GM19328 (cell line): Measurements from ENCODE around the gene FAM72B.
"Not testable (repeated sequence)": the region's sequence is repeated elsewhere in the genome, so short reads cannot be mapped to it uniquely, and the experiment has no call there.

ENCODE experiments used
- ATAC-seq: cut with Tn5 transposase; IDR thresholded peaks from one replicate; pipeline ENCODE4 v1.9.1; 2021; ENCODE audit warnings: mild to moderate bottlenecking, moderate library complexity; ENCODE audit not compliant: unreplicated experiment

FAM72B gene

GRCh38 chr1:121200985-121201981, 17.1 kb upstream of the FAM72B start:
- not testable (repeated sequence) for ATAC-seq

DNA sequence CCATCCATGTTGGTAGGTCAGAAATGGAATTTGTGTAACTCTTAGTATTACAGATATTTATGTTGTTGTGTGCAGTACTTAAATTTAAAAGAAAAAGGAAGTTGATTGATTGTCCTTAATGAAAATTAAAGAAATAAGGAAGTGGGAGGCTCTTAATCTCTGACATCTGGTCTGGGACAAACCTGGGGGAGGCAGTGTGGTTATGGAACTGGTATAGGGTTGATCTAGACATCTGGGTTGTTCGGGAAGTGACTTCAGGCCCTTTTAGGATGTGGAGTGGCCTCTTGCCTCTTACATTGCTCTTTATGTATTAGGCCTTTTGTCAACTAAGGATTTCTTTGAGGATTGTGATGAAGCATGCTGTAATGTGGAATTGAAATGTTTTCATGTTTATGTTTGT, 16.1 kb upstream of the FAM72B start:
- not testable (repeated sequence) for ATAC-seq

GRCh38 chr1:121199763-121200162, 15.6 kb upstream of the FAM72B start:
- not testable (repeated sequence) for ATAC-seq

GRCh38 chr1:121197095-121197882, 13.1 kb upstream of the FAM72B start:
- ATAC-seq, result not testable (repeated sequence)

DNA sequence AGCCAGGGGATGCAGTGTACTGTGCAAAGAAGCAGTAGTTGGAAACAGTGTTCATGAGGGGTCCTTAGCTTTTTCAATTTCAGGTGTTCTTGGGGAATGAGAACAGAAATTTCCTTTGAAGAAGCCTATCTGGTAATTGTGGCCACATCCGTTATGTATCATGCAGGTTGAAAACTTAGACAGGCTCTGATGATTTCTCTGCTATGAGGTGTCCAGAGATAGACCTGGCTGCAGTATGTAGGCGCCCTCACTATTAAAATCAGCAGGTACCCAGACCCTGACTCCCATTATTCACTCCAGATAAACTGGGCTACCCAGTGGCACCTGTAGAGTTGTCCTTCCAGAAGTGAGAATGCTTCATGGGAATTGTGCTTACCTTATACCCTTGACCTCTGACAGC, 8.4 kb upstream of the FAM72B start:
- ATAC-seq, result not testable (repeated sequence)

GRCh38 chr1:121187914-121188313, 3.8 kb upstream of the FAM72B start:
- not testable (repeated sequence) for ATAC-seq

DNA sequence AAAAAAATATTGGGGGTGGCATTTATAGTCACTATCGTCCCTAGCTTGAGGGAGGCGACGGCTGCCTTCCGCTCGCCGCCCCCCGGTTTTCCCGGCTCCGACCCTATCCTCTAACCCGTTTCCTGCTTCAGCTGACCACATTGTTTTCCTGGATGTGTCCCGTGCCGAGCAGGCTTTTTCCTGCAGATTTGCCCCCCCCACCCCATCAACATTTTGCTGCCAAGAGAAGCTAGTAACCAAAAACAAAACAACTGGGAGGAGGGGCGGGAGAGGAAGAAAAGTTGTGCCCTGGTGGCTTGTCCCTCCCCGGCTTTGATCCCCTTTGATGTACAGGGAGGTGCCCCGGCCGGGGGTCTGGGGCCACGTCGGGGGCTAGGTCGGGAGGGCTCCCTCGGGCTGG, 2.1 kb upstream of the FAM72B start:
- ATAC-seq, result not testable (repeated sequence)

- not testable (repeated sequence) for ATAC-seq
Observed at GRCh38 chr1:121185140-121185708, 1.1 kb upstream of the FAM72B start.

DNA sequence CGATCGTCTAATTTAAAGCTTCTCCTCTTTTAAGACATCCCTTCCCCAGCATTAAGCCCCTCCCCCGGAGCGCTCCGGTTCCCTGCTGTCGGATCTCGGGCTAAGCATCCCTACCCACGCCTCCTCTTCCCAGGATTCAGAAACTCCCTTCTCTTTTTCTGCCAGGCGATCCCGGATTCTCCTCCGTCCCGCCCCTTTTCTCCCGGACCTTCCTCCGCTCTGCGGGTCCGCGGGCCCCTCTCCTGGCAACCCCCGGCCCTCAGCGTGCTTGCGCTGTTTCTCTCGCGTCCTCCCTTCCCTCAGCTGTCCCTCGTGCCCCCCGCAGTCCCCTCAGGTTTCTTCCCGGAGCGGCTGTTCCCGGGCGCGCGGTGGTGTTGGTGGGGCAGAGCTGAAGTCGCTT, 273 bp downstream of the FAM72B start:
- ATAC-seq, result not testable (repeated sequence)

DNA sequence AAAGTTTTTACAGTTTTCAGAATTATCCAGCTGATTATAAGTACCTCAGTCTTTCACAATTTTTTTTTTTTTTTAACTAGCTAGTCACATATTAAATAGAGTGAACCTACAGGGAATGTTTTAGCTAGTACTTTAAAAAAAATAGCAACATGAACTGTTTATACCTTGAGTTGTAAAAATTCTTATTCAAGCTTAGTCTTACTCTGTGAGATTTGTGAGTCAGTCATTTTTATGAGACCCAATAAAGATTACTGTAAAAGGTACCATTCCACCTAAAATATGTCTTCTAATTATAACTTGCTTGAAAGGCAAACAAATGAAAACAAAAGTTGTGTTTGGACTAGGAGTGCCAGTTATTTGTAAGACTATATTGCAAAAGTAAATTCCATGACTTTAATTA, 5.9 kb downstream of the FAM72B start:
- not testable (repeated sequence) for ATAC-seq

GRCh38 chr1:121176649-121177048, 7.5 kb downstream of the FAM72B start:
- not testable (repeated sequence) for ATAC-seq

- ATAC-seq, result not testable (repeated sequence)
Observed at GRCh38 chr1:121168152-121168668, 15.9 kb downstream of the FAM72B start.

DNA sequence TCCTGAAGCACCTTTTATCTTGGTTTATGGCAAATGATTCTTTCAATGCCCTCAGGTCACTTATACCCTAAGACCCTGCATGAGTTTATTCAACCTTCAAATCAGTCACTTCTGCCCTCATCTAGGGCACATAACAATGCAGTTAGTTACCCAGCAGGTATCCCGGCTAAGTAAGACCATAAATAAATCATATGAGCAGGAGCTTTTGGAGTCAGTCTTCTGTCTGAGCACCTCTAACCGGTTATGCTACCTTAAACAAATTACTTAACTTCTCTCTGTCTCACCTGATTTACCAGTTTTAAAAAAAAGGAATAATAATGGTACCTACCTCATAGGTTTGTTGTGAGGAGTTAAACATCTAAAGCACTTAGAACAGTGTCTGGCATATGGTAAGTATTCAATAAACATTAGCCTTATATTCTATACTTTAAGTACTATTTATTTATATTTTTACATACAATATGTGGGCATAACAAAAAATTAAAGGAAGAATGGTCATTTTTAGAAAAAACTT, 16.9 kb downstream of the FAM72B start:
- ATAC-seq, result not testable (repeated sequence)

- not testable (repeated sequence) for ATAC-seq
Observed at GRCh38 chr1:121165296-121165695, 18.8 kb downstream of the FAM72B start.

DNA sequence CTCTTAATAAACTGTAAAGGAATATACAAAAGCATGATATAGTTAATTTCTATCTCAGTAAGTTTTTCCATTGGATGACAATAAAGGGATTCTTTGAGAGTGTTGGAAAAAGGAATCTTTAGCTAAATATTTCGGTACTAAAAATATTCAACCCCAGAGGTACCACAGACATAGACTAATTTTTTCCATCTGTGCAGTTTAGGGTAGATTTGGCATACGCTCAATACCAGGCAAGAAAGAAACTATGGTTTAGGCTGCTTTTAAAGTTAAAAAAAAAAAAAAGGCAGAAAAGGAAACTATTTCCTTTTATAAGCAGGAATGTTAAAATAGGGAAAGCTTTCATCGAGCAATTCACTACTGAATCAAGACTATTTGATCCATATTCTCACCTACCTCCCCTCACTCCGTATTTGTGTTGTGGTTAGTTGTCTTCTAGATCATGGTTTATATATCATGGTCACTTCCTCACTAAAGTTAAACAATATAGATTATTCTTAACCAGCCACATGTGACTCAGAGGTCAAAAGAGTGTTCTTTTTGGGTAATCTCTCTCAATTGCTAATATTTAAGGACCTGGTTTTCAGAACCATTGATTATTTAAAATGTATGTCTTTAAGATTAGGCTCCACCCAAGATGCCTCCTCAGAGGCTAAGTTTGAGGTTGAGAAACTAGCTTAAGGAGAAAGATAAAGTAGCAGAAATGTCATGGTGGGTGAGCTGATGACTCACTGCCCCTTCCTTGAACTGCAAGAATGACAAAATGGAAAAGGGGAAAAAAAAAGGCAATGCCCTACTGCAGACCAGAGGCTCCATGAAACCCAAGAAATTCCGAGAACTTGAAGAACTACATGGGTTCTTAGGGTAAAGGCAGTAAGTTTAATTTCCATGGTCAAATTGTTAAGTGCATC, 20.0 kb downstream of the FAM72B start:
- not testable (repeated sequence) for ATAC-seq

GRCh38 chr1:121161199-121161901, 22.8 kb downstream of the FAM72B start:
- ATAC-seq, result not testable (repeated sequence)

GRCh38 chr1:121160118-121160517, 24.0 kb downstream of the FAM72B start:
- not testable (repeated sequence) for ATAC-seq

- not testable (repeated sequence) for ATAC-seq
Observed at GRCh38 chr1:121157609-121158008, 26.5 kb downstream of the FAM72B start.
